Measurements from ENCODE around the gene TEAD3.
A peak's percentile ranks its signal among the peaks of the same experiment; 100 is the strongest.

- TF ChIP-seq CTCF (conservative IDR thresholded peaks at IDR 0.05; ENCODE audit: low read depth, low read length) (no peak), RCOR1 (IDR thresholded peaks at IDR 0.05; ENCODE audit: insufficient replicate concordance, low read length) (no peak), POLR2A (IDR thresholded peaks at IDR 0.05; ENCODE audit: low read depth, low read length) (no peak), USF2 (IDR thresholded peaks at IDR 0.05; ENCODE audit: low read depth, low read length) (no peak), RAD21 (IDR thresholded peaks at IDR 0.05; ENCODE audit: low read length) (no peak), RFX5 (IDR thresholded peaks at IDR 0.05; ENCODE audit: low read depth, low read length) (no peak), ELK1 (IDR thresholded peaks at IDR 0.05; ENCODE audit: borderline replicate concordance, low read depth, low read length) (no peak), MAZ (IDR thresholded peaks at IDR 0.05; ENCODE audit: borderline replicate concordance, low read depth, low read length) (peak; percentile 31; the same call in 1 of the 2 replicates), NFE2L2 (IDR thresholded peaks at IDR 0.05; ENCODE audit: low read depth, low read length) (no peak), CEBPB (IDR thresholded peaks at IDR 0.05; ENCODE audit: low read depth, low read length) (no peak), MXI1 (IDR thresholded peaks at IDR 0.05; ENCODE audit: borderline replicate concordance, low read depth, low read length) (no peak)
Observed at GRCh38 chr6:35484921-35485392, 11.9 kb downstream of the TEAD3 start.
